Uterus (tissue), 2 donors: ENCODE data around the gene FBXW7.

Source experiments
- POLR2A ChIP-seq, 2 donors: fragments of 450-650 bp; IDR thresholded peaks; one replicate each; pipeline ENCODE4 v1.6.1; 2016; ENCODE audit warnings: antibody characterized with exemption in 2 of 2, mild to moderate bottlenecking in 1 of 2, moderate library complexity in 1 of 2
- TF ChIP-seq, protein P1 (sequence below), 4 experiments: fragments of 200-600 bp in 2 of 4; fragments of 450-650 bp in 2 of 4; sonication (generic) in 2 of 4; IDR thresholded peaks; one replicate each; pipeline ENCODE4 v1.5.1; 2016 to 2019; ENCODE audit warnings: antibody characterized with exemption in 4 of 4, mild to moderate bottlenecking in 2 of 4, moderate library complexity in 1 of 4

DNA sequence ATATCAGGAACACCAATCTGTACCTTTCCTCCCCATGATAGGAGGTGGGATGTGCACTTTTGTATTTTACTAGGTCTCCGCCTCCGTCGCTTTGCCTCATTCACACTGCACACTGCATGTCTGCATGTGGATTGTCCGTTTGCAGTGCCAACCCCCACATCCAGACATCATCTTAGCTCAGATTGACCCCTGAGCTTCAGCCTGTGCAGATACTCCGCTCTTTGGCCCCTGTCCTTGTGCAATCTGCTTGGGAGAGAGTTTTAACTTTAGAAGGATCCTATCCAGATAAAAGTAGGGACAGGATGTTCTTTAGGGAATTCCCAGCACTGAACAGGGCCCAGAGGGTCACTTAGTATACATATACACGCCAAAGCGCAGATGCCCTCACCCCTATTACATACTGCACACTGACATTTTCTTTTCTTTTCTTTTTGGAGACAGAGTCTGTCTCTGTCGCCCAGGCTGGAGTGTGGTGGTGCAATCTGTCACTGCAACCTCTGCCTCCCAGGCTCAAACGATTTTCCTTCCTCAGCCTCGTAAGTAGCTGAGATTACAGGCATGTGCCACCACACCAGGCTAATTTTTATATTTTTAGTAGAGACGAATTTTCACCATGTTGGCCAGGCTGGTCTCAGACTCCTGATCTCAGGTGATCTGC lies 43.3 kb upstream of the FBXW7 start:
- TF ChIP-seq, protein P1, sequence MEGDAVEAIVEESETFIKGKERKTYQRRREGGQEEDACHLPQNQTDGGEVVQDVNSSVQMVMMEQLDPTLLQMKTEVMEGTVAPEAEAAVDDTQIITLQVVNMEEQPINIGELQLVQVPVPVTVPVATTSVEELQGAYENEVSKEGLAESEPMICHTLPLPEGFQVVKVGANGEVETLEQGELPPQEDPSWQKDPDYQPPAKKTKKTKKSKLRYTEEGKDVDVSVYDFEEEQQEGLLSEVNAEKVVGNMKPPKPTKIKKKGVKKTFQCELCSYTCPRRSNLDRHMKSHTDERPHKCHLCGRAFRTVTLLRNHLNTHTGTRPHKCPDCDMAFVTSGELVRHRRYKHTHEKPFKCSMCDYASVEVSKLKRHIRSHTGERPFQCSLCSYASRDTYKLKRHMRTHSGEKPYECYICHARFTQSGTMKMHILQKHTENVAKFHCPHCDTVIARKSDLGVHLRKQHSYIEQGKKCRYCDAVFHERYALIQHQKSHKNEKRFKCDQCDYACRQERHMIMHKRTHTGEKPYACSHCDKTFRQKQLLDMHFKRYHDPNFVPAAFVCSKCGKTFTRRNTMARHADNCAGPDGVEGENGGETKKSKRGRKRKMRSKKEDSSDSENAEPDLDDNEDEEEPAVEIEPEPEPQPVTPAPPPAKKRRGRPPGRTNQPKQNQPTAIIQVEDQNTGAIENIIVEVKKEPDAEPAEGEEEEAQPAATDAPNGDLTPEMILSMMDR (IDR thresholded peaks at IDR 0.05): no peak
- no peak for TF ChIP-seq POLR2A (IDR thresholded peaks at IDR 0.05)
